Endothelial cell of umbilical vein (primary cell): ENCODE measurements around the gene HACD3. TPM values are rescaled to one million over a fixed set of nuclear protein-coding genes. Genes with fewer than 3 reads are reported as not detected.

ENCODE experiments used
- BruUV-seq: library from RNA; stranded (reverse); fragments of 400-500 nt; replicated peaks from 2 replicates; lab custom pipeline; 2021; lab: Mats Ljungman, UMichigan
- CTCF ChIA-PET: fragments of 300-600, 350-600 bp; sonication (Branson Sonifier 250); formaldehyde crosslinking; loops from one replicate; lab custom pipeline; 2021; ENCODE audit warnings: antibody characterized with exemption, inconsistent platforms; lab: Charles Lee
- POLR2A ChIA-PET: fragments of 300-600, 350-600 bp; sonication (Branson Sonifier 250); formaldehyde crosslinking; loops from one replicate; lab custom pipeline; 2021; ENCODE audit warnings: antibody characterized with exemption, inconsistent platforms; lab: Charles Lee
- DNase-seq: peaks from one replicate; pipeline ENCODE4 v3.0.0-alpha.2; 2011; ENCODE audit warnings: low read depth, low spot score
- FAIRE-seq: peaks from 2 replicates; lab custom pipeline; 2011; peaks lifted over from hg19 to GRCh38; lab: Jason Lieb, UNC
- H2AFZ ChIP-seq: 2 replicates; pipeline ENCODE4 v1.6.0; 2012; ENCODE audit warnings: low read depth, low read length, control low read depth, inconsistent platforms
- H3K27ac ChIP-seq: 2 replicates; pipeline ENCODE4 v1.5.1; 2011; ENCODE audit warnings: low read depth, mild to moderate bottlenecking, control low read depth, low read length, moderate library complexity; ENCODE audit not compliant: insufficient read depth
- H3K27me3 ChIP-seq, 2 experiments: 2 replicates each; pipeline versions ENCODE4 v1.6.0 to v1.6.1; 2011; ENCODE audit warnings: low read length in 2 of 2, mixed read lengths in 1 of 2; ENCODE audit not compliant: control insufficient read depth in 2 of 2, insufficient read depth in 2 of 2
- H3K36me3 ChIP-seq, 2 experiments: 2 replicates in 1 of 2; 3 replicates in 1 of 2; pipeline ENCODE4 v1.5.1; 2011; ENCODE audit warnings: low read length in 2 of 2, mild to moderate bottlenecking in 1 of 2, moderate library complexity in 1 of 2; ENCODE audit not compliant: control insufficient read depth in 2 of 2, insufficient read depth in 2 of 2; ENCODE audit errors: extremely low read depth in 1 of 2
- H3K4me1 ChIP-seq: 3 replicates; pipeline ENCODE4 v1.5.1; 2011; ENCODE audit warnings: mild to moderate bottlenecking, low read length; ENCODE audit not compliant: control insufficient read depth, insufficient read depth; ENCODE audit errors: extremely low read depth
- H3K4me2 ChIP-seq: 2 replicates; pipeline ENCODE4 v1.6.1; 2011; ENCODE audit warnings: low read length, control low read depth, mixed read lengths; ENCODE audit not compliant: insufficient read depth
- H3K4me3 ChIP-seq, 3 experiments: fragments of 200-600 bp in 1 of 3; sonication (generic), shearing (Covaris generic) in 1 of 3; replicated peaks in 1 of 3; 2 replicates each; pipeline ENCODE4 v1.5.1; 2011 to 2016; ENCODE audit warnings: control low read depth in 3 of 3, low read length in 3 of 3, mild to moderate bottlenecking in 2 of 3, inconsistent platforms in 1 of 3, low read depth in 1 of 3, moderate library complexity in 1 of 3; ENCODE audit not compliant: insufficient read depth in 1 of 3
- H3K79me2 ChIP-seq: 2 replicates; pipeline ENCODE4 v1.6.0; 2012; ENCODE audit warnings: low read length, inconsistent platforms; ENCODE audit not compliant: control insufficient read depth, insufficient read depth
- H3K9ac ChIP-seq: replicated peaks from 2 replicates; pipeline ENCODE3; 2011; ENCODE audit warnings: low read length, control low read depth; ENCODE audit not compliant: insufficient read depth; ENCODE audit errors: extremely low read depth
- H3K9me1 ChIP-seq: replicated peaks from 3 replicates; pipeline ENCODE4 v1.6.0; 2011; ENCODE audit warnings: mild to moderate bottlenecking, low read length; ENCODE audit not compliant: control insufficient read depth, insufficient read depth; ENCODE audit errors: extremely low read depth
- H3K9me3 ChIP-seq: replicated peaks from 2 replicates; pipeline ENCODE4 v1.5.1; 2012; ENCODE audit warnings: low read length, inconsistent platforms; ENCODE audit not compliant: control insufficient read depth, insufficient read depth
- H4K20me1 ChIP-seq: replicated peaks from 2 replicates; pipeline ENCODE3; 2011; ENCODE audit warnings: mild to moderate bottlenecking, low read length; ENCODE audit not compliant: control insufficient read depth, insufficient read depth; ENCODE audit errors: extremely low read depth
- CTCF ChIP-seq, 2 donors: IDR thresholded peaks; 1 replicate in 1 of 2; 2 replicates in 1 of 2; pipeline ENCODE4 v1.5.1; 2011; ENCODE audit warnings: low read length in 2 of 2, mild to moderate bottlenecking in 2 of 2, moderate library complexity in 2 of 2, control low read depth in 1 of 2, inconsistent platforms in 1 of 2, low read depth in 1 of 2; ENCODE audit not compliant: insufficient read depth in 1 of 2; ENCODE audit errors: extremely low read depth in 1 of 2
- EZH2 ChIP-seq: IDR thresholded peaks from 2 replicates; pipeline ENCODE4 v1.6.1; 2012; ENCODE audit warnings: borderline replicate concordance, low read depth, mild to moderate bottlenecking, moderate library complexity, low read length, inconsistent platforms; ENCODE audit not compliant: severe bottlenecking
- FOS ChIP-seq: IDR thresholded peaks from 2 replicates; pipeline ENCODE4 v1.6.1; 2011; ENCODE audit warnings: mild to moderate bottlenecking, low read length, moderate library complexity, borderline replicate concordance; ENCODE audit not compliant: insufficient read depth
- GATA2 ChIP-seq: IDR thresholded peaks from 2 replicates; pipeline ENCODE4 v1.7.0; 2011; ENCODE audit warnings: low read depth, mild to moderate bottlenecking, moderate library complexity, mixed read lengths, low read length; ENCODE audit not compliant: insufficient read length, insufficient read depth
- JUN ChIP-seq: IDR thresholded peaks from 2 replicates; pipeline ENCODE4 v1.6.1; 2011; ENCODE audit warnings: borderline replicate concordance, low read depth; ENCODE audit not compliant: insufficient read length, insufficient read depth
- MAX ChIP-seq: IDR thresholded peaks from 2 replicates; pipeline ENCODE4 v1.6.1; 2011; ENCODE audit not compliant: insufficient read depth, insufficient read length
- MYC ChIP-seq: IDR thresholded peaks from one replicate; pipeline ENCODE4 v1.6.1; 2011; ENCODE audit warnings: mild to moderate bottlenecking, low read depth, low read length
- POLR2A ChIP-seq: IDR thresholded peaks from 2 replicates; pipeline ENCODE4 v1.6.1; 2012; ENCODE audit warnings: low read depth, mild to moderate bottlenecking, control low read depth, low read length
- POLR2AphosphoS5 ChIP-seq: IDR thresholded peaks from 2 replicates; pipeline ENCODE4 v1.6.1; 2012; ENCODE audit warnings: low read depth, mild to moderate bottlenecking, control low read depth, low read length, moderate library complexity; ENCODE audit not compliant: insufficient read depth
- dilution Hi-C: fragments of 300-500 bp; cut with MboI; formaldehyde crosslinking; loops from one replicate; pipeline ENCODE4 v1.15.0; 2019; ENCODE audit warnings: low sequenced_read_pairs; ENCODE audit not compliant: extremely low pct_ligation_motif_present
- intact Hi-C: fragments of 100-400 bp; cut with micrococcal nuclease; formaldehyde crosslinking; loops from one replicate; pipeline ENCODE4 v1.10.0; 2022
- polyA plus RNA-seq, 4 experiments: library from polyadenylated mRNA; depleted of rRNA in 3 of 4; stranded (reverse) in 3 of 4; unstranded in 1 of 4; fragments of >200 nt; gene quantifications; 2 replicates each; pipeline versions ENCODE4 v1.2.1 to v1.2.3, GENCODE V29; 2011 to 2012; ENCODE audit warnings: missing spikeins in 1 of 4
- total RNA-seq: library from RNA; stranded (reverse); gene quantifications from 2 replicates; pipeline ENCODE4 v1.2.3, GENCODE V29; 2021

HACD3 gene
- total and polyA plus RNA-seq, 2 donors (not counting 3 experiments of a cell fraction or from before 2014, with no cell fraction given): 47.4 to 61.1 TPM

- Histone ChIP-seq H3K79me2 (peaks cover 9% of the 10 kb centered on the region), H3K9ac (no peak overlapping the region), H3K4me3 (no peak overlapping the region), H4K20me1 (no peaks in the 10 kb centered on the region), H3K9me1 (no peaks in the 10 kb centered on the region), H3K27ac (no peak overlapping the region), H3K36me3 (peaks cover 5 to 6% of the 10 kb centered on the region in 2 experiments), H2AFZ (no peak overlapping the region), H3K4me2 (no peak overlapping the region), H3K9me3 (no peaks in the 10 kb centered on the region), H3K27me3 (no peaks in the 10 kb centered on the region), H3K4me1 (peaks cover 6% of the 10 kb centered on the region)
- no TSS peak for BruUV-seq
- ChIA-PET POLR2A (no interaction called here), CTCF (no interaction called here)
- dilution Hi-C loops (no loop called here), intact Hi-C loops (no loop called here)
- FAIRE-seq: no peak
- no peak for DNase-seq
- no peak for TF ChIP-seq GATA2
- no peak for TF ChIP-seq CTCF (IDR thresholded peaks at IDR 0.05; ENCODE audit: extremely low read depth in 1 of 2, insufficient read depth in 1 of 2, low read depth in 1 of 2, low read length in 2 of 2)
- no peak for TF ChIP-seq EZH2
- TF ChIP-seq JUN: no peak
- no peak for TF ChIP-seq MAX
- no peak for TF ChIP-seq MYC
- TF ChIP-seq FOS: no peak
- no peak for TF ChIP-seq POLR2A
- no peak for TF ChIP-seq POLR2AphosphoS5
Measured at GRCh38 chr15:65509321-65509720, 20.9 kb upstream of the HACD3 start.
